ENCODE results near the gene PARD3B. TPM values are rescaled to one million over a fixed set of nuclear protein-coding genes. Genes with fewer than 3 reads are reported as not detected.

The PARD3B gene
- total RNA-seq, 4 donors from 2014 or later = 32.6 to 65.7 (median 38.6) TPM

DNA sequence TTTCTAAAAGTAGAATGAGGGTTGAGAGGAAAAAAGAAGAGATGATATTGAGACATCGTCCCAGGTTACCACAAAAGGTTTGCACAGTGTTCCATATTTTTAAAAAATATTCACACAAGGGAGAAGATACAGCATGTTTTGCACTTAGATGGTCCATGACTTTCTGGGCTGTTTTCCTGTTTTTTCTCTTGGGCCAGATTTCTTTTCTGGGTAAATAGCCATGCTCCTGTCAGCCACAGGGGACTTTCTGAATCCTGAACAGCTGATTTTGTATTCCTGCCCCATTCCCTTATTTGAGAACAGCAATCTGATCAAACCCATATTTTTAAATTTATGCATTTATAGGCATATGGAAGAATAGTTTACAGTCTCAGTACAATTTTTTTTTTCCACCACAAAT lies 951.1 kb downstream of the PARD3B start:
- H3K4me1 ChIP-seq = peaks cover 0 to 11% (median 3%) of the 10 kb centered on the region in 4 donors
- H3K27me3 ChIP-seq = no peaks in the 10 kb centered on the region
- H3K27ac ChIP-seq = no peak overlapping the region
- DNase-seq = no peak
- no peaks in the 10 kb centered on the region for H3K36me3 ChIP-seq
- in situ Hi-C loops (cut with MboI; ENCODE audit: low pct_ligation_motif_present in 1 of 4, low pct_unique_long_range_greater_than_20kb in 1 of 4, low sequenced_read_pairs in 3 of 4) = no loop called here
- TF ChIP-seq, protein P1, sequence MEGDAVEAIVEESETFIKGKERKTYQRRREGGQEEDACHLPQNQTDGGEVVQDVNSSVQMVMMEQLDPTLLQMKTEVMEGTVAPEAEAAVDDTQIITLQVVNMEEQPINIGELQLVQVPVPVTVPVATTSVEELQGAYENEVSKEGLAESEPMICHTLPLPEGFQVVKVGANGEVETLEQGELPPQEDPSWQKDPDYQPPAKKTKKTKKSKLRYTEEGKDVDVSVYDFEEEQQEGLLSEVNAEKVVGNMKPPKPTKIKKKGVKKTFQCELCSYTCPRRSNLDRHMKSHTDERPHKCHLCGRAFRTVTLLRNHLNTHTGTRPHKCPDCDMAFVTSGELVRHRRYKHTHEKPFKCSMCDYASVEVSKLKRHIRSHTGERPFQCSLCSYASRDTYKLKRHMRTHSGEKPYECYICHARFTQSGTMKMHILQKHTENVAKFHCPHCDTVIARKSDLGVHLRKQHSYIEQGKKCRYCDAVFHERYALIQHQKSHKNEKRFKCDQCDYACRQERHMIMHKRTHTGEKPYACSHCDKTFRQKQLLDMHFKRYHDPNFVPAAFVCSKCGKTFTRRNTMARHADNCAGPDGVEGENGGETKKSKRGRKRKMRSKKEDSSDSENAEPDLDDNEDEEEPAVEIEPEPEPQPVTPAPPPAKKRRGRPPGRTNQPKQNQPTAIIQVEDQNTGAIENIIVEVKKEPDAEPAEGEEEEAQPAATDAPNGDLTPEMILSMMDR (IDR thresholded peaks at IDR 0.05) = no peak
- TF ChIP-seq POLR2A (IDR thresholded peaks at IDR 0.05) (no peak), EP300 (IDR thresholded peaks at IDR 0.05; ENCODE audit: low read depth) (no peak), POLR2AphosphoS5 (IDR thresholded peaks at IDR 0.05) (no peak)
- no peak overlapping the region for H3K4me3 ChIP-seq
- 91 to 92% methylated on average over 1 of the region's 1 CpG for WGBS, 2 donors (ENCODE audit: low coverage in 1 of 2)
- intact Hi-C loops (cut with DNase I; ENCODE audit: low total_unique reads) = no loop called here
- H3K9me3 ChIP-seq = no peaks in the 10 kb centered on the region

DNA sequence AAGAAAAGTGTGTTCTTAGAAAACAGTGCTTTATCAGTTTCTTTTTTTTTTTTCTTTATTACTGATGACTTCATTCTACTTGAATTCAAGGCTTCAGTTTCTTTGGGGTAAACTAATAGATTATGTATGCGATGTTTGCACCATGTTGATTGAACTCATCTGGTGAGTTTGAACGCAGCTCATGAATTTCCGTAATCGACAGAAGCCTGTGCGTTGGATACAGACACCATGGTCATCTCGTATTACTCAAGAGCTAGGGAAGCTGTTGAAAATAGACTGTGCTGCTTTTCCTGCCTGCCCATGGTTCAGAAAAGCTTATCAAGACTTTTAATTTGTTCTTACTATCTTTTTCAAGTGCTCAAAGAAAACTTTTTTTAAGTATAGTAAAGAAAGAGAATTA lies 951.5 kb downstream of the PARD3B start:
- in situ Hi-C loops (cut with MboI; ENCODE audit: low pct_ligation_motif_present in 1 of 4, low pct_unique_long_range_greater_than_20kb in 1 of 4, low sequenced_read_pairs in 3 of 4) (no loop called here), intact Hi-C loops (cut with DNase I; ENCODE audit: low total_unique reads) (no loop called here)
- Histone ChIP-seq H3K27ac (no peak overlapping the region), H3K27me3 (no peaks in the 10 kb centered on the region), H3K9me3 (no peaks in the 10 kb centered on the region), H3K36me3 (no peaks in the 10 kb centered on the region), H3K4me3 (no peak overlapping the region), H3K4me1 (peaks cover 0 to 11% (median 3%) of the 10 kb centered on the region in 4 donors)
- WGBS, 2 donors (ENCODE audit: low coverage in 1 of 2) = 81 to 93% methylated on average over 6 of the region's 6 CpGs
- TF ChIP-seq POLR2AphosphoS5 (IDR thresholded peaks at IDR 0.05) (no peak), EP300 (IDR thresholded peaks at IDR 0.05; ENCODE audit: low read depth) (no peak), POLR2A (IDR thresholded peaks at IDR 0.05) (no peak)
- TF ChIP-seq, protein P1 (IDR thresholded peaks at IDR 0.05) = no peak
- no peak for DNase-seq

DNA sequence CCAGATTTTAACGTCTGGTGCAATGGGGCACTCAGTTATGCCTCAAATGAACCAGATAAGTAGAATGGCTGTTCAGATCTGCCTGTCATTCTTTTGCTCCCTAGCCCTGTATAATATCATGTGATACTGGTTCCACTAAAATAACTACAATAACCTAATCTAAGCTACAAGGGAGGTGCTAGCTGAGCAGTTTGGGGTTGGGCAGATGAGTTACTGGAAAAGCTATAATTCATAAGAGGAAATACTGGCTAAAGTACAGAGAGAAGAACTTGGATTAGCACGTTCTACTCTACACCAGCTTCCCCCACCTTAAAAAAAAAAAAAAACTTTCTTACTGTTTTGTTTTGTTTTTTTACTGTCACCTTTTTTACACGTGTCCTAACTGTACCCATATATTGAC lies 953.7 kb downstream of the PARD3B start:
- Histone ChIP-seq H3K36me3 (no peaks in the 10 kb centered on the region), H3K27me3 (no peaks in the 10 kb centered on the region), H3K4me1 (peaks cover 0 to 11% (median 3%) of the 10 kb centered on the region in 4 donors), H3K27ac (no peak overlapping the region), H3K4me3 (no peak overlapping the region), H3K9me3 (no peaks in the 10 kb centered on the region)
- no peak for TF ChIP-seq EP300 (IDR thresholded peaks at IDR 0.05; ENCODE audit: low read depth)
- no peak for TF ChIP-seq POLR2A (IDR thresholded peaks at IDR 0.05)
- TF ChIP-seq, protein P1 (IDR thresholded peaks at IDR 0.05) = no peak
- no peak for TF ChIP-seq POLR2AphosphoS5 (IDR thresholded peaks at IDR 0.05)
- in situ Hi-C loops (cut with MboI; ENCODE audit: low pct_ligation_motif_present in 1 of 4, low pct_unique_long_range_greater_than_20kb in 1 of 4, low sequenced_read_pairs in 3 of 4) (no loop called here), intact Hi-C loops (cut with DNase I; ENCODE audit: low total_unique reads) (no loop called here)
- DNase-seq = no peak
- WGBS, 2 donors (ENCODE audit: low coverage in 1 of 2) = 50 to 57% methylated on average over 3 of the region's 3 CpGs

DNA sequence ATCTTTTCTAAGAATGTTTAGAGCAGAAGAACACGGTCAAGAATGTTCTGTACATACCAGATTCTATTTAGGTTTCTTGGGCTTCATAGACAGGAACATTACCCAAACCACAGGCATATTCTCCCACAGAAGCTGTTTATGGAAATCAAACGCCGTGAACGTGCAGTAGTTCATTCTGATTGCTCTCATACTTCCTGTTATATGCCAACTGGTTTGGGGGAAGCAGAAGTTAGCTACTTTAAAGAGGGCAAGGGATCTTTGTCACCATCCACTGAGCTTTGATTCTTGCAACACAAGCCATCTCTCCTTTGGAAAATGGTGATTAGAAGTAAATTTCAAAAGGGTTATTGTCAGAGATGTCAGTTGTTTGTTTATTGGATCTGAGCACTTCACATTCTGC lies 954.8 kb downstream of the PARD3B start:
- Histone ChIP-seq H3K4me1 (peaks cover 0 to 12% (median 3%) of the 10 kb centered on the region in 4 donors), H3K9me3 (no peaks in the 10 kb centered on the region), H3K36me3 (no peaks in the 10 kb centered on the region), H3K27ac (no peak overlapping the region), H3K4me3 (no peak overlapping the region), H3K27me3 (no peaks in the 10 kb centered on the region)
- TF ChIP-seq EP300 (IDR thresholded peaks at IDR 0.05; ENCODE audit: low read depth) (no peak), POLR2A (IDR thresholded peaks at IDR 0.05) (no peak), POLR2AphosphoS5 (IDR thresholded peaks at IDR 0.05) (no peak)
- TF ChIP-seq, protein P1 (IDR thresholded peaks at IDR 0.05) = no peak
- WGBS, 2 donors (ENCODE audit: low coverage in 1 of 2) = 50 to 72% methylated on average over 4 of the region's 4 CpGs
- intact Hi-C loops (cut with DNase I; ENCODE audit: low total_unique reads) (no loop called here), in situ Hi-C loops (cut with MboI; ENCODE audit: low pct_ligation_motif_present in 1 of 4, low pct_unique_long_range_greater_than_20kb in 1 of 4, low sequenced_read_pairs in 3 of 4) (no loop called here)
- no peak for DNase-seq

All from transverse colon (tissue), 4 donors.